ENCODE measurements around the gene RAB3GAP2.
A peak's percentile ranks its signal among the peaks of the same experiment; 100 is the strongest.
"Not testable (repeated sequence)": the region's sequence is repeated elsewhere in the genome, so short reads cannot be mapped to it uniquely, and the experiment has no call there.

Gene RAB3GAP2

GRCh38 chr1:220239966-220240365, 32.3 kb downstream of the RAB3GAP2 start:
- DNase-seq (ENCODE audit: low spot score), result no peak

- no peak for DNase-seq (ENCODE audit: low spot score)
These were observed 33.0 kb downstream of the RAB3GAP2 start for GRCh38 chr1:220239213-220239612.

DNA sequence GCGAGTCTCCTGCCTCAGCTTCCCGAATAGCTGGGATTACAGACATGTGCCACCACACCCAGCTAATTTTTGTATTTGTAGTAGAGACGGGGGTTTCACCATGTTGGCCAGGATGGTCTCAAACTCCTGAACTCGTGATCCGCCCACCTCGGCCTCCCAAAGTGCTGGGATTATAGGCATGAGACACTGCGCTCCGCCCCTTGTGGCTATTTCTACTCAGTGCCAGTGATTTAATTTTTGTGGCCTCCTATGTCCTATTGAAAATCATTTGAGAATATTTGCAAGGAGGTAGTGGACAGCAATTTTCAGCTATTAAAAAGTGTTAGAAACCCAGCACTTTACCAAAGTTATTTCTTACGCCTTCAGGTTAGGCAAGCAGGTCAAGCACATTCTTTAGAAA, 36.0 kb downstream of the RAB3GAP2 start:
- DNase-seq (ENCODE audit: low spot score), result not testable (repeated sequence)

- DNase-seq (ENCODE audit: low spot score), result no peak
These were observed 36.8 kb downstream of the RAB3GAP2 start for GRCh38 chr1:220235462-220235861.

DNA sequence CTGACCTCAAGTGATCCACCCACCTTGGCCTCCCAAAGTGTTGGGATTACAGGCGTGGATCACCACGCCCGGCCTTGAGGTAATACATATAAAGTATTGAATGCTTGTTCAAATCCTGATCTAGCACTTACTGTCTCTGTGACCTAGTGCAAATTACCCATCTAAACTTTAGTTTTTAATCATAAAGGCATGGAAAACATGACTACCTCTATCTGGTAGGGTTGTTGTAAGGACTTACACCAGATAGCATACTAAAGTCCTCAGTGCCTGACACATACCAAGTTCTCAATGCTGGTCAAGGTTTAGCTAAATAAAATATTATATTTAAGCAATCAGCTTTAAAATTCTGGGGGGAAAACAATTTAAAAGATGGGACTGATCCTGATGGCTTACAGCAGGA, 38.3 kb downstream of the RAB3GAP2 start:
- no peak for DNase-seq (ENCODE audit: low spot score)

GRCh38 chr1:220229771-220230170, 42.5 kb downstream of the RAB3GAP2 start:
- no peak for DNase-seq (ENCODE audit: low spot score)

- DNase-seq (ENCODE audit: low spot score), result no peak
These were observed 44.9 kb downstream of the RAB3GAP2 start for GRCh38 chr1:220227393-220227792.

GRCh38 chr1:220226752-220227151, 45.5 kb downstream of the RAB3GAP2 start:
- DNase-seq (ENCODE audit: low spot score), result no peak

DNA sequence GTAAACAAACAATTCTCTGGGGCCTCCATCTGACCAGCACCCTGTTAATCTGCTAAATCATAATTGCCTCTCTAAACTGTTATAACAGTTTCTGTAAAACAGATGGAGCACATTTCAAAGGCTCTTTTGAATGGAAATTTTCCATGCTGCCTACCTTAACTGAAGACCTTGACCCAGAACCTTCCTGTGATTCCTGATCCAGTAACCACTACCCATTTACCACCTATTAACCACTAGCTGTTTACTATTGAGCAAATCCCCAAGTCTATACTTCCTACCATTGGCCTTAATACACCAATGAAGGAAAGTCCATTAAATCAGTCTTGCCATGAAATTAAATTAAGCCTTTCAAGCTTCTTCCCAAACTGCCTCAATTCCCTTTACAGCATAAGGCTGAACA, 46.3 kb downstream of the RAB3GAP2 start:
- no peak for DNase-seq (ENCODE audit: low spot score)

DNA sequence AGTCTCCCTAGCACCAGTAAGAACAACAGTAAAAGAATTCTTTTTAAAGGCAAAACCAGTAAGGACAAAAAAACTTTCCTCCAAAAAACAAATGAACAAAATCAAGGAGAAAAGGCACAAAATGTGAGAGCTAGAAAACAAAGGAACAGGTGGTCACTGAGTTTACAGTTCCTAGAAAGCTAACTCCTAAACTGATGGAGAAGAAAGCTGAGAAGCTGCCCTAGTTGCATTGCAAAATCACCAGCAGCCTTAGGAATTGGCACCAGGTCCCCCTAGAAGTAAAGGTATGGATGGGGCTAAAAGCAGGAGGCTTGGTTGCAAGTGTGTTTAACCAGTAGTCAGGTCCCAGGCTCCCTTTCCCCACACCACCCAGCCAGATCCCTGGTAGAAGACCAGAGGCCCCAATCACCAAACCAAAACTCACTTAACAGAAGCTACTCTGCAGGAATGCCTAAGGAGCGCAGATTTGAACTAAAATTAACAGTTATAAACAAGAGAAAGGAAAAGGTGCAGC, 47.6 kb downstream of the RAB3GAP2 start:
- DNase-seq (ENCODE audit: low spot score), result no peak

GRCh38 chr1:220224033-220224432, 48.2 kb downstream of the RAB3GAP2 start:
- DNase-seq (ENCODE audit: low spot score), result no peak

- DNase-seq (ENCODE audit: low spot score), result no peak
These were observed 49.3 kb downstream of the RAB3GAP2 start for GRCh38 chr1:220222939-220223338.

- no peak for DNase-seq (ENCODE audit: low spot score)
These were observed 50.6 kb downstream of the RAB3GAP2 start for GRCh38 chr1:220221670-220222069.

GRCh38 chr1:220221269-220221668, 51.0 kb downstream of the RAB3GAP2 start:
- no peak for DNase-seq (ENCODE audit: low spot score)

- not testable (repeated sequence) for DNase-seq (ENCODE audit: low spot score)
These were observed 51.6 kb downstream of the RAB3GAP2 start for GRCh38 chr1:220220699-220221040.

DNA sequence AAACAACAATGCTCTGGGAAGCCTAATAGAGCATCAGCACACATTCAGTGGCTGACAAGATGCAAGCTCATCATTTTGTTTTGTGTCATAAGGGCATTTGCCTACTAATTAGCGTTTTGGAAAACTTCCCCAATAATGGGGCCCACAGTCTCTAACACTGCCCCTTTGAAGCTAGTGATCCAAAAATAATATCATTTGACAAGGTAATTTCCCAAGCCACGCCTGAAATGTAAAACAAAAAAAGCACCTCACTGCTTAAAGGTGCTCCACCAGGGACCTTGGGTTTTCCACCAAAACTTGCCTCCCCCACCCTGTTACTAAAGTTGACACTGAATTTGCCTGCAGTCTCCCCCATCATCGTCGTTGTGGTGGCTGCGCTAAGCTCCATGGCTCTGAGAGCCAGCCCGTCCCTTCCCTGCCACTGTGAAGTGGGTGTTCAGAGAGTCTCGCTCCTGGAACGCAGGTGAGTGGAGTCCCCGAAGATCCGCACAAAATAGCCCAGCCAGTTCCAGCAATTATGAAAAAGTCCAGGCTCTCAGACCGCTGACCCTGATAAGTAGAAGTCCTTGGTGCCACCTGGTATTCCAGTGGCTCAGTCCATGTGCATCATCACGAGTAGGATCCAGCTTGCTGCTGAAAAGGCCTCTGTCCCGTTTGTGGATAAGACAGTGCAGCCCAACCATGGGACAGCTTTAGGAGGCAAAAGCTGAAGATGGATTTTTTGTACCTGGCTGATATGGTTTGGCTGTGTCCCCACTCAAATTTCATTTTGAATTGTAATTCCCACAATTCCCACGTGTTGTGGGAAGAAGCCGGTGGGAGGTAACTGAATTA, 52.2 kb downstream of the RAB3GAP2 start:
- DNase-seq (ENCODE audit: low spot score), result no peak

- DNase-seq (ENCODE audit: low spot score), result no peak
These were observed 53.2 kb downstream of the RAB3GAP2 start for GRCh38 chr1:220219136-220219442.

GRCh38 chr1:220218397-220219135, 53.7 kb downstream of the RAB3GAP2 start:
- DNase-seq (ENCODE audit: low spot score), result peak; percentile 41

- peak; percentile 47 for DNase-seq (ENCODE audit: low spot score)
These were observed 54.8 kb downstream of the RAB3GAP2 start for GRCh38 chr1:220217383-220217988.

DNA sequence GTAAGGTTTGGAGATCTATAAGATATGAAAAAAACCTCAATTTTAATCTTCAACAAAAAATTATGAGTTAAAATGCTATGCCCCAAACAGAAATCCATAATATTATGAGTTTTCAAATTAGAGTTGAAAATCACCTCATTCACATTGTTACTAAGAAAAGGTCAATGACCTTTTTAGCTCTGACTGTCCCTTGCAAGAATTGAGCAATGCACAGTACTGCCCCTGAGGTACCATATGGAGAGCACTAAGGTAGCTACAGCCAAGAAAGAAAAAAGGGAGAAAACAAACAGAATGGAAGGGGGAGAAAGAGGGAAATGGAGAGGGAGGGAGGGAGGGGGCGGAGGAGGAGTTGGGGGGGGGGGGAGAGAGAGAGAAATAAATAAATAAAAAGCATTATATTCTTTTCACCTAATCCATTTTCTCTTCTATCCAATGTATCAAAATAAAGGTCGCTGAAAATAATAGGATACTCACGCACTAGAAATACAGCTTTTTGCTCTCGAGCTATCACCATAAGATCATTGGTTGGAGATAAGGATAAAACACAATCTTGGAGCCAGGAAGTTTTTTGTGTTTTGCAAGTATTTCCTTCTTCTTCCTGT, 58.8 kb downstream of the RAB3GAP2 start:
- DNase-seq (ENCODE audit: low spot score), result peak; percentile 17

DNA sequence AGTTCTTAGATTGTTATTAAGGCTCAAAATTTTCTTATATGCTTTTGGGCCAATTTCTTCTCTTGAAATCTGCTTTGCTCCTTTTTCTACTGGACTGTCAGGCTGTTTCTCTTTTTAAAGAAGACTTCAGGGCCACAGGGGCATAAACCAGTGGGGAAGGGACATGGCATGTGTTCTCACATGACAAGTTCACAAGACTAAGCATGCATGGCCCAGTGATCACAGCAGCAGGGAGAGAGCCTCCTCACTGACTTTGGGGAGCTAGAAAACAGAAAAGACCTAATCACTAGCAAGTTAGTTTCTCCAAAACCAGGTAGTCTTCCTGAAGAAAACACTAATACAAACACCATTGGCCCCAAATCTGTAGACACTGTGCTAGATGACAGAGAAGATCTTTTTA, 64.8 kb downstream of the RAB3GAP2 start:
- no peak for DNase-seq (ENCODE audit: low spot score)

DNA sequence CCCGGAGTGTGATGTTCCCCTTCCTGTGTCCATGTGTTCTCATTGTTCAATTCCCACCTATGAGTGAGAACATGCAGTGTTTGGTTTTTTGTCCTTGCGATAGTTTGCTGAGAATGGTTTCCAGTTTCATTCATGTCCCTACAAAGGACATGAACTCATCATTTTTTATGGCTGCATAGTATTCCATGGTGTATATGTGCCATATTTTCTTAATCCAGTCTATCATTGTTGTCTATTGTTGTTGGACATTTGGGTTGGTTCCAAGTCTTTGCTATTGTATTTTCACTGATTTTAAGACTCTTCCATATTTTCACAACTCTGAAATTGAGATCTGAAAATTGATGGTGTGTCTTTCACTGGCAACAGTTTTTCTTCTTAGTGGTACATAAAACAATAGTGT, 67.5 kb downstream of the RAB3GAP2 start:
- DNase-seq (ENCODE audit: low spot score), result not testable (repeated sequence)

- DNase-seq (ENCODE audit: low spot score), result no peak
These were observed 68.4 kb downstream of the RAB3GAP2 start for GRCh38 chr1:220203816-220204215.

All from HuH-7 (cell line).